ENCODE data around the gene TSEN34. TPM values are rescaled to one million over a fixed set of nuclear protein-coding genes. Genes with fewer than 3 reads are reported as not detected.
"Not testable (repeated sequence)": the region's sequence is repeated elsewhere in the genome, so short reads cannot be mapped to it uniquely, and the experiment has no call there.

Gene TSEN34
- total RNA-seq, 1 donor from 2014 or later: 8.9 TPM

DNA sequence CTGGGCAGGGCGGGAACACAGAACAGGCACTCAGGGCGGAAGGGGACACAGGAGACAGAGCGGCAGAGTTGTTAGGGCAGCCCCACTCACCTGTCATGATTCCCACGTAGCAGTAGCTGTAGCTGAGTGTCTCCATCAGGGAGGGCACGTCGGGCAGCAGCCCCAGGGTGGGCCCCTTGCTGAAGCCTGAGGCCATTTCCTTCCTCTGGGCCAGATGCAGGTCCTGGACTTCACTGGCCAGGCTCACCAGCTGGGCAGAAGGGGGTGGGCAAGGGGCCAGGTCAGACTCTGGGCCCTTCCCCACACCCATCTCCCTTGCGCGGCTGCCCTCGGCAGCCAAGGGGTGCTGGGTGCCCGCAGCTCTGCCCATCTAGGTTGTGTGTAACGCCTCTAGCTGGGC is 7.7 kb upstream of the TSEN34 start:
- intact Hi-C loops (cut with micrococcal nuclease): no loop called here

GRCh38 chr19:54186351-54186750 is 4.8 kb upstream of the TSEN34 start:
- intact Hi-C loops (cut with micrococcal nuclease): no loop called here

DNA sequence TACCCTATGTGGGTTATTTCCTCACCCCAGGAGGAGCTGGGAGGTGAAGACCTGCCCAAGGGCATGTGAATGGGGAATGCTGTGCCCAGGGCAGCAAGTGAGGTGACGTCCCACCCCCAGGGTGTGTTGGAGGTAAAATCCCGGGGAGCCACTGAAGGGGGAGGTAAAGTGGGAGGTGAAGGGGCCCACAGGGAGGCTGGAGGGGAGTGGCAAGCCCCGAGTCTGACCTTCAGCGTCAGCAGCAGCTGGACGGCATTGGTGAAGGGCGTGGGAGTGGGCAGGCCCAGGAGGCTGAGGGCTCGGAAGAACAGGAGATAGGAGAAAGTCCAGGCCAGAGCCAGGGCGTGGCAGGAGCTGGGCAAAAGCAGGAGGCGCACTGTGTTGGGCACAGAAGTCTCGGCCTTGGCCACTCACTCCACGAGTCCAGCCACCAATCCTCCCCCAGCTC is 4.2 kb upstream of the TSEN34 start:
- intact Hi-C loops (cut with micrococcal nuclease): no loop called here

GRCh38 chr19:54188215-54188871 is 2.8 kb upstream of the TSEN34 start:
- intact Hi-C loops (cut with micrococcal nuclease): no loop called here

GRCh38 chr19:54189145-54189734 is 1.9 kb upstream of the TSEN34 start, which contains the start of gene MBOAT7:
Gene MBOAT7 (minus strand): TSS chr19:54189580. CDS start chr19:54188508, 1,072 bp downstream.
- intact Hi-C loops (cut with micrococcal nuclease): loop anchor here (1.0 kb wide), 4 partner anchors 30 to 322 kb away; partner anchors contain the start of genes LENG1, LENG9, MYADM and PRPF31

- intact Hi-C loops (cut with micrococcal nuclease): loop anchor here (1.0 kb wide), 8 partner anchors 10 to 323 kb away; partner anchors contain the start of genes CNOT3, LENG1, LENG9 and MYADM
These were observed 1.2 kb upstream of the TSEN34 start for GRCh38 chr19:54189735-54190502.

DNA sequence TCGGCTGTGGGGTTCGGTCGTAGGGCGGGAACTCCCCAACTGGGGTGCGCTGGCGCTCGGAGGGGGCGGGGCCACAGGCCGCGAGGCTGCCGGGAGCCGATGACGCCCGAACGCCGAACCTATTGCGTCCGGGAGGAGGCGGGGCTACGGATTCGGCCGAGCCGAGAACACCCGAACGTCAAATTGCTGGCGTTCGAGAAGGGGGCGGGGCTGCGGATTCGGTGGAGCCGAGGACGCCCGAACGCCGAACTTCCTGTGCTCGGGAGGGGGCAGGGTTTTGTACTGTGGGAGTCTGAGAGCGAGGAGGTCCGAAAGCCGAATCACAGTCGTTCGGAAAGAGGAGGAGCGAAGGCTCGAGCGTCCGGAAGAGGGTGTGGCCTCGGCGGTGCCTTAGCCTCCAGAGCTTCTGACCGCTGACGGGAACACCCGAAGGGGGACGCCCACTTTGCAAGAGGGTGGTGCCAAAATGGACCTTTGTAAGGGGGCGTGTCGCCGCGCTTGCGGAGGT is 551 bp upstream of the TSEN34 start:
- intact Hi-C loops (cut with micrococcal nuclease): loop anchor here (1.0 kb wide), 4 partner anchors 10 to 88 kb away; partner anchors contain the start of genes CNOT3, NDUFA3 and RPS9

DNA sequence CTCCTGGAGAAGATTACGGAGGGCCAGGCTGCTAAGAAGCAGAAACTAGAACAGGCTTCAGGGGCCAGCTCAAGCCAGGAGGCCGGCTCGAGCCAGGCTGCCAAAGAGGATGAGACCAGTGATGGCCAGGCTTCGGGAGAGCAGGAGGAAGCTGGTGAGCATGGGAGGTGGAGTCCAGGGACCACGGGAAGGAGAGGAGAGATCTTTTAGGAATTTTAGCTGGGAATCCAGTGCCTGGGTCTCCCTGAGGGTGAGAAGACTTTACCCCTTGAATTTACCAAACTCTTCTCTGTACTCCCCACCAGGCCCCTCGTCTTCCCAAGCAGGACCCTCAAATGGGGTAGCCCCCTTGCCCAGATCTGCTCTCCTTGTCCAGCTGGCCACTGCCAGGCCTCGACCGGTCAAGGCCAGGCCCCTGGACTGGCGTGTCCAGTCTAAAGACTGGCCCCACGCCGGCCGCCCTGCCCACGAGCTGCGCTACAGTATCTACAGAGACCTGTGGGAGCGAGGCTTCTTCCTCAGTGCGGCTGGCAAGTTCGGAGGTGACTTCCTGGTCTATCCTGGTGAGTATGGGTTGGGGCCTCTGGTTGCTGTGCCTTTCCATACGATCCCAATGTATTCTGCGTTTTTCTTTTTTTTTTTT is 824 bp downstream of the TSEN34 start:
- intact Hi-C loops (cut with micrococcal nuclease): no loop called here

GRCh38 chr19:54193011-54193410 is 1.9 kb downstream of the TSEN34 start:
- intact Hi-C loops (cut with micrococcal nuclease): no loop called here

- intact Hi-C loops (cut with micrococcal nuclease): not testable (repeated sequence)
These were observed 3.4 kb downstream of the TSEN34 start for GRCh38 chr19:54194463-54194862.

GRCh38 chr19:54196536-54196935 is 5.4 kb downstream of the TSEN34 start:
- intact Hi-C loops (cut with micrococcal nuclease): no loop called here

DNA sequence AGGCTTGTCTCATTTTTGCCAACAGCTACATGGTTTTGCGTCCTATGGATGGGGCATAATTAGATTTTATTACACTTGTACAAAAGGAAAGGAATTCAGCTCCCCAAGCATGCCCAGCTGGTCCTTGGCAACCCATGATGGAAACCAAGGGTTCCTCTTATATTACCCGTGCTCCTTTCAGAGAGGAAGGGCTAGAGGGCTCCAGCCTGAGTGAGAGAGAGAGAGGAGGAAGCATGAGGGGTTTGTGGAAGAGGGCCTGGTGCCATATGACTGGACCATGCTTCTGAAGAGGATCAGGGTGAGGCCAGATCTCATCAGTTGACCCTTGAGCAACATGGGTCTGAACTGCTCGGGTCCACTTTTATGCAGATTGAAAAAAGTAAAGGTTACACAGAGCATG is 6.0 kb downstream of the TSEN34 start:
- intact Hi-C loops (cut with micrococcal nuclease): no loop called here

DNA sequence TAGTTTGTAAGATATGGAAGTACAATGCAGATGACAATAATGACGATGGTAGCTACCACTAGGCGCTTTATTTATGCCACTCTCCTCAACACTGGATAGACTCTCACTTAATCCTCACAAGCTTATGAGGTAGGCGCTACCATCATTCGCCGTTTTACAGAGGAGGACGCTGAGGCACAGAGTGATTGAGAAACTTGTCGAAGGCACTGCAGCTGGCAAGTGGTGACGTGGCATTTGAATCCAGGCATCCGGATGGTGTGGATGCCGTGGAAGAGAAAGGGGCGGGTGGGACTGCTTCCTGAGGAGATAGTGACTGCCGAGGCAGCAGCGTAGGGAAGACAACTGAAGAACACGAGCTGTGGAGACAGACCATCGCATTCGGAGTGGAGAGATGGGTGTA is 8.3 kb downstream of the TSEN34 start:
- intact Hi-C loops (cut with micrococcal nuclease): no loop called here

- intact Hi-C loops (cut with micrococcal nuclease): loop anchor here (1.0 to 2.0 kb wide), 4 partner anchors 9 to 86 kb away; partner anchors contain the start of genes CNOT3, LENG1, PRPF31 and TFPT
These were observed 10.1 kb downstream of the TSEN34 start for GRCh38 chr19:54201172-54201701.

DNA sequence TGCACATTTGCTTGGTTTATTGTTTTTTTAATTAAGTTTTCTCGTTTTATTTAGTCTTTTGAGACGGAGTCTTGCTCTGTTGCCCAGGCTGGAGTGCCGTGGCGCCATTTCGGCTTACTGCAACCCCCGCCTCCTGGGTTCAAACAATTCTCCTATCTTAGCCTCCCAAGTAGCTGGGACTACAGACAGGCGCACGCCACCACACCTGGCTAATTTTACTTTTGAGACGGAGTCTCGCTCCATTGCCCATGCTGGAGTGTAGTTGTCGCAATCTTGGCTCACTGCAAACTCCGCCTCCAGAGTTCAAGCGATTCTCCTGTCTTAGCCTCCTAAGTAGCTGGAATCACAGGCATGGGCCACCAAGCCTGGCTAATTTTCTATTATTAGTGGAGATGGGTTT is 10.9 kb downstream of the TSEN34 start:
- intact Hi-C loops (cut with micrococcal nuclease): loop anchor here (1.0 to 2.0 kb wide), 4 partner anchors 8 to 87 kb away; partner anchors contain the start of genes CNOT3, LENG1, PRPF31 and TFPT

GRCh38 chr19:54203151-54203611 is 12.1 kb downstream of the TSEN34 start:
- intact Hi-C loops (cut with micrococcal nuclease): no loop called here

DNA sequence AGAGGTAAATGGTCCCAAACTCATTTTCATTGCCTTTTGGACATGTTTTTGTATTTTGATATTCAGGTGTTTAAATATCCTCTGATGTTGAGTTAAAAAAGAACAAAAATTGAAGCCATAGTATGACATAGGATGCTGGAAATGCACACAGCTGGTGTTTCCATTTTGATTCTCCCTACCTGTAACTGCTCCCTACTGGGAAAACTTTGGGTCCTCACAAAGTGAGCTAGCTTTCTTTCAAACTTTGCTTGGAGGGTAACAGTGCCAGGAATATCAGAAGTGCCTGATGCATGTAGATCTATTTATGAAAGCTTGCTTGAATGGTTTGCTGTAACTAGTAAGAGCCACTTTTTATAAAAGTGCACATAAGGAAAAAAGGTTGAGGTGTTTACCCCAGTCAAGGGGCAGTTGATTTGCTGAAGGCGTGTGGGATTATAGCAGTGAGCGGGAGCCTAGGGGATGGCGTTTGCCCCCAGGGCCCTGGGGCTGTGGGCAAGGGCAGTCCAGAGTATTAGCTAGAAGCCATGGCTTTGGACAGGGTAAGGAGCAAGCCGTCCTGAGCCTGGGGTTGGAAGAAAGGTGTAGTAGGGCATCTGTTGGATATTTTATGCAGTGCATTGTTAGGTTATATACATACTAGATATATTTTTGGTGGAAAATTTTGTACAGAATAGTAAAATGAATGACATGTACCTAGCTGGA is 13.8 kb downstream of the TSEN34 start:
- intact Hi-C loops (cut with micrococcal nuclease): no loop called here

DNA sequence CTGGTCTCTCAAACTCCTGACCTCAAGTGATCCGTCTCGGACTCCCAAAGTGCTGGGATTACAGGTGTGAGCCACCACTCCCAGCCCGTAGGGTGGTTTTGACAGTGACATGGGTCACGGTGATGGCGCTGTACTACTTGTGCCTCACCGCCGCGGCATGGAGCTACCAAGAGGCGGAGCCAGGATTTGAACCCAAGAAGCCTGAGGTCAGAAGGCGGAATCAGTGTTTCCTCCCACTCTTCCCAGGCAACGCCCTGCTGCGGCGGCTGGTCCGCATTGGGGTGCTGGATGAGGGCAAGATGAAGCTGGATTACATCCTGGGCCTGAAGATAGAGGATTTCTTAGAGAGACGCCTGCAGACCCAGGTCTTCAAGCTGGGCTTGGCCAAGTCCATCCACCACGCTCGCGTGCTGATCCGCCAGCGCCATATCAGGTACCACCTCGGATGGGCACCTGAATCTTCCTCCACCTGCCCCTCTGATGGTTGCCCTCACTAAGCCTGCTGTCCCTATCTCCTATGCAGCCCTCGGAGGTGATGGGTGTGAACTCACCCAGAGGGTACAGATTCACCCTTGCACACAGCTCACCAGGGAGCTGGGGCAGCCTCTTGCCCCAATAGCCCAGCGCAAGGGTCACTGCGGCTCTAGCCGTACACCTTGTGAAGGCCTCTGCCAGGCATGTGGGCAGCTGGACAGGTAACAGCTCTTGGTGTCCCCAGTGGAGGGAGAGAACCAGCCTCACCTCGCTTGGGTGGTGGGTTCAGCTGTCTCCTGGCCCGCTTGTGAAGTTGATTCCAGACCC is 15.1 kb downstream of the TSEN34 start:
- intact Hi-C loops (cut with micrococcal nuclease): no loop called here

DNA sequence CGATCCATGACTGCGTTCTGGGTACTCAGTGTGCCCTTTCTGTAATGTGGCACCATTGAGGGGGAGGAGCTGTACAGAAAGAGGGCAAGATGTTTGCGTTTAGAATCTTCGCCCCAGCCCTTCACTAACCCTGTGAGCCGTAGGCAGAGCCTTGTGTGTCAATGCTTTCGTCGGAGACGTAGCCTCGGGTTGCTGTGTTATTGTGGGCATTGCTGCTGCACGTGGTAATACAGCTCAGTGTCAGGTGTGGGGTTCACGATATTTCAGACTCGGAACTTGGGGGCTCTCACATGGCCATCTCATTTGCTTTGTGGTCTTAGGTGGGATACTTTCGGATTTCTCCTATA is 15.7 kb downstream of the TSEN34 start:
- intact Hi-C loops (cut with micrococcal nuclease): no loop called here

Data from T-helper 2 cell treated with Interferon-gamma antibody and Interleukin-4, amounts not matched to agents 100 ng/mL and 5 ng/mL, for 36 hours (primary cell).